Activated CD4-positive, CD25-positive, alpha-beta regulatory T cell treated with anti-CD3 and anti-CD28 coated beads, Interleukin-2, amount 50 U/mL, for 24 hours (primary cell): ENCODE results near the gene FMNL2.

ENCODE experiments used
- ATAC-seq, 2 donors: fragments of 150-1000 bp; cut with Tn5 transposase; one replicate each; pipeline ENCODE4 v1.10.0; 2021; ENCODE audit warnings: mild to moderate bottlenecking in 1 of 2, moderate library complexity in 1 of 2

FMNL2 gene

GRCh38 chr2:152588998-152589397 is 254.0 kb downstream of the FMNL2 start:
- ATAC-seq: no peak

DNA sequence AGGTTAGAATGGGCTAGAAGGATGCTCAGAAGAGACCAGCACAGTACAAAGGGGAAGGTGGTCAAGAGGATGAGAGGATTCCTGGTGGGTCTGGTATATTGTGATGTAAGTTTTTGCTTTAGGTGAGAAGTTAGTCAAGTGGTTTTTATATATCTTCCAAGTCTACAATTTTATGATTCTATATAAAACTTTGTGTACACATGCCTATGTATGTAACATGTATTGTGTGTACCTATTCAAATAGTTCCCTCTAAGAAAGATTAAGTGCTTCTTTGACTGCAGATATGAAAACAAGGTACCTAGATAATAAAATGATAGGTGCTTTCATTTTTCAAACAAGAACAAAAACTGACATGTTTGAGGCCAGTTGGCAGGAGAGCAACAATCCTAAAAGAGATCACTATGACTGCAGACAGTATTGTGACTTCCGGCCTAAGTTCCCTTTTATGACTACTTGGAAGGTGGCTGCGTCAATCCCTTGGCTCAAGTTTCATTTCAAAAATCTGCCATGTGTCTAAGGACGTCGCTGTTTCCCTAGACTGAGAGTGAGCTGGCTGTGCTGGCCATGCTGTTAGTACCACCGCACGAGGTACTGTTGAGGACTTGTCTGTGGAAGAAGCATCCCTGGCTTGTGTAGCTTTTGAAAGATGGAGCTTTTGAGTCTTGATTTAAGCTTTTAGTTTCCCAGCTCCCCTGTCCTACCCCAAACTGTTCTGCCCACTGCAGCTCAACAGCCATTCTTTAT is 259.2 kb downstream of the FMNL2 start:
- ATAC-seq: peak; percentile 51 to 57

- ATAC-seq: no peak
These were observed 259.8 kb downstream of the FMNL2 start for GRCh38 chr2:152594792-152595191.

DNA sequence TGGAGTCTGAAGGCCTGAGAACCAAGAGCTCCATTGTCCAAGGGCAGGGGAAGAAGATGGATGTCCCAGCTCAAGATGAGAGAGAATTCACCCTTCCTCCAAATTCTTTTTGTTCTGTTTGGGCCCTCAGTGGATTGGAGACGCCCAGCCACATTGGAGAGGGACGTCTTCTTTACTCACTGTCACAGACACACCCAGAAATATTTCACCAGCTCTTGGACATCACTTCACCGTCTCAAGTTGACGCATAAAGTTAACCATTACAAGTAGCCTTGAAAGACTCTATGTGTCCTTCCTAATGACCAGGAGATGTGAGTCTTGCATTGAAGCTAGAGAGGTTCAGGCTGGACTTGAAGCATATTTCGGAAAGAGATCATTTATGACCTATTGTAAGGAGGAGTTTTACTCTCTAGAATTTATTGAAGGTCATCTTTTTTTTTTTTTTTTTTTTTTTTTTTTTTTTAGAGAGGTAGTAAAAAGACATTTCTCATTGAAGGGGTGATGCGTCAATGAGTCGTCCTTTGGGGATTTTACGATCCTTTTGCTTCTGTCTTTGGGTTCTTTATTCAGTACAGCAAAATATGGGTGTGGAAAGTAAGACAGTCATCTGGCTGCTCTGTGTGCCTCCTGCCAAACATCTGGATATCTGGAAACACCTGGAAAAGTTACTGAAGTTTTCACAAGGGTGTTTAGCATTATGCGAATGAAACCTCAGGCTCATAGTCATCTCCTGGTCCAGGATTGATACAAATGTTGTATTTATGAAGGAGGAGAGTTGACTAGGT is 264.2 kb downstream of the FMNL2 start:
- ATAC-seq: no peak

DNA sequence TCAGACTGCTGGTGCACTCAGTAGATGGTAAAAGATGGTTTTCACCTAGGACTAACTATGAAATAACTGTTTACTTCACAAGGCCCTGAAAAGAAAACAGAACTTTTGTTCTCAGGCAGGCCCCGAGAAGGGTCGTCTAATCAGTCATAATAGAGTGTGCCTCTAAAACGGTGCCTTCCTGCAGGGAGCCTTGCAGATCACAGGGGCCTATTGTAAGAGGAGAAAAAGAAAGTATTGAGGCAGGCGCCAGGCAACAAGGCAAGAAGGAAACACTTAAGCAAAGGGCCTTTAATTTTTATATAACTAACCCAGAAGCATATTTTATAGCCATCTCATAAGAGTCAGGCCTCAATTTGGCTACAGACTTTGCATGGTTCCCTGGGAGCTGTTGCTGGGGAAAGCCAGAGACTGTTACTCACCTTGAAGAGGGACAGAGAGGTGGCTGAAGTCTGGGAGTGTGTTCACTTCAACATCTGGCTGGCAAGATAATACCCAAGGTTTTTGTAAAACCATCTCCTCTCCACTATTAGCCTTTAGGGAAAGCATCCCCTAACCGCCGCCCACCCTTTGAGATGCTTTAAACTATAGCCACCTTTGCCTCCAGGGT is 265.2 kb downstream of the FMNL2 start:
- ATAC-seq: no peak

DNA sequence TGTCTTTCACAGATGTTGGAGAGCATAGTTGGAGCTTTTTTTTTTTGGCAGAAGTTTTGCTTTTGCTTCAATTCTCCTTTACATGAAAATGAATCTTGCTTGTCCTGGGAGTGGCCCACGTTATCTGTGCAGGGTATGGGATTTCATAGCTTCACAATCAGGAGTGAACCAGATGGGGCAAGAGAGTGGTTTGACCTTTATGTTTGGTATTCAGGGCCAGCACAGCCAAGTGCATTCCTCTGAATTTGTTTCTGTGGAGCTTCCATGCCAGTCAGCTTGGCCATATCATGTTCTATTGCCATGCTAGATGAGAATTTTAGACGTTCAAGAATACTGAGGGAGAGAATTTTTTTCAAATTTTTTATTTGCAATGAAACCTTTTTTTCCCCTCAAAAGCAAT is 265.7 kb downstream of the FMNL2 start:
- ATAC-seq: no peak

DNA sequence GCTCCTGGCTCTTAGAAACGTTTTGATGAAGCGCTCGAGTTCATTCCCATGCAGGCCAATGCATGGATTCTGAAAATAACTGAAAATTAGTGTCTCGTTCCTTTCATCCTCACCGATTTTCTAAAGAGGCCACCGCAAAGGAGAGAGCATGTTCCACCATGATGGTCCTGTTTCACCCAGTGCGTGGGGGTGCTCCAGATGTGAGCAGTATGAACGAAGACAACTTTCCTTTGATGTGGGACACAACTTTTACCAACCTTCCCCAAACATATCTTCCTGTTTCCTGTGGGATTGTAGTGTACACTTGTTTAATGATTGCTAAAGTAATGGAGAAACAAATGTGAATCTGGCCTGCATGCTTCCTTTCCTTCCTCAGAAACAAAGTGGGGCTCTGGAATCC is 267.8 kb downstream of the FMNL2 start:
- no peak for ATAC-seq

- ATAC-seq: no peak
These were observed 268.2 kb downstream of the FMNL2 start for GRCh38 chr2:152603166-152603565.

DNA sequence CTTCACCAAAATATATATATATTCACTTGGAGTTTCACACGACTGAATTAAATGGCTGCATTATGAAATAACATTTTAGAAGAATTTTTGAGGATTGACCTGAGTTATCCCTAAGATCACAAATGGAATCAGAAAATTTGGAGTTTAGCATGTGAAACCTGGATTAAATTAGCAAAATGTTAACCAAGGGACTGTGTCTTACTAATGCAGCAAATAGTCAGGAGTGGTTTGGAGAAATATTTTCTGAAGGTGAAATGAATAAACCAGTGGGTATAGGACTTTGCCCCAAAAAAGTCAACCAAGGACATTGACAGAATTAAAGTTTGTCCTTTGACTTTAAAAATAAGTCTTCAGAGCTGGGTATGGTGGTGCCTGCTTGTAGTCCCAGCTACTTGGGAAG is 271.1 kb downstream of the FMNL2 start:
- ATAC-seq: no peak

GRCh38 chr2:152606941-152607340 is 272.0 kb downstream of the FMNL2 start:
- ATAC-seq: no peak

- ATAC-seq: no peak
These were observed 272.9 kb downstream of the FMNL2 start for GRCh38 chr2:152607793-152608300.

DNA sequence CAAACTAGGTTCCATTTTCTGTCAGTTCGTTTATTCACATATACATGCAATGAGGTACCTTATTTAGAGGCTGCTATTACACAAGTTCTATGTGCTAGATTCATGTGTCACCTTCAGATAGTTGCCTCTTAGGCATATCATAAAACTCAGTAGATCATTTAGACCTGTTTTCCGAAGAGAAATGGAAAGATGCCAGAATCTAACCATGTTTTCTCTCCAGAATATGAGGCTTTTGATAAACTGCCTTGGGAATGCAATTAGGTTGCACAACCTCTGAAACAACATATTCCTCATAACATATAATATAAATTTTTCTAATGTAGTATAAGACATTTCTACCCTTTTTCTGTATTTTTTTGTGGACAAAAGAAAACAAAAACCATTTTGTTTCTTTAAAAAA is 274.2 kb downstream of the FMNL2 start:
- ATAC-seq: no peak

- no peak for ATAC-seq
These were observed 274.7 kb downstream of the FMNL2 start for GRCh38 chr2:152609699-152610098.

- ATAC-seq: peak in 1 of 2 donors; percentile 9
These were observed 276.7 kb downstream of the FMNL2 start for GRCh38 chr2:152611458-152612231.

DNA sequence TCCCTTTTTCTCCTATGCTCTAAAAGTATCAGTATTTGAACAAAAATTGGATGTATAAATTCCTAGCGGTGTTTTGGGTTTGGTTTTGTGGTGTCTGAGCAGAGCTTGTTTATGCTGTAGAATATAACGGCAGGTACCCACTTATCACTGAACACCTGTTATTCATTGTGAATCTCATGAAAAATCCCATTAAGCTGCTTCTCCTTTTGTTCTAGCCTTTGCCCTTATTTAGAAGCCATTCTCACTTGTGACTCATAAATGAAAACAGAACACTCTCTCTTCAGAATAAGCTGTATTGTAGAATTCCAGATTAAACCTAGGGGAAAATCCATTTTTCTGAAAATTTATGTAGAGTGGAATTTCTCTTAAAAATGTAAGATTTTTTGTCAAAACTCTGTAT is 278.3 kb downstream of the FMNL2 start:
- ATAC-seq: peak in 1 of 2 donors; percentile 17

DNA sequence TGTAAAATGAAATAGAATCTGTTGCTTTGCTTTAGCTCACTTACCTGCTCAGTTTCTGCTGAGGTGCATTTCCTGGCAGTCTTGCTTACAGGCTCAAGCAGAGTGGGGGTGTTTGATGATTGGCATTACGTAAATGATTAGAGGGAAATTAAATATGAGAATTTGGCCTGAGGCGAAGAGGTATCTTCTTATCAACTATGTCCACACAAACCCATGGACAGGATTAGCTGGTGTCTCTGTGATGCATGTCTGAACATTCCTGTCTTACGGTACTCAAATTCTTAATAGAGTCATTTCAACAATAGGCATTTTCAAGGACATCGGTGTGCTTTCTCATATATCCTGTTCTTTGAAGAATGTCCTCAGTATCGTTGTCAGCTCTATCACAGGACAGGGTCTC is 280.2 kb downstream of the FMNL2 start:
- ATAC-seq: no peak

DNA sequence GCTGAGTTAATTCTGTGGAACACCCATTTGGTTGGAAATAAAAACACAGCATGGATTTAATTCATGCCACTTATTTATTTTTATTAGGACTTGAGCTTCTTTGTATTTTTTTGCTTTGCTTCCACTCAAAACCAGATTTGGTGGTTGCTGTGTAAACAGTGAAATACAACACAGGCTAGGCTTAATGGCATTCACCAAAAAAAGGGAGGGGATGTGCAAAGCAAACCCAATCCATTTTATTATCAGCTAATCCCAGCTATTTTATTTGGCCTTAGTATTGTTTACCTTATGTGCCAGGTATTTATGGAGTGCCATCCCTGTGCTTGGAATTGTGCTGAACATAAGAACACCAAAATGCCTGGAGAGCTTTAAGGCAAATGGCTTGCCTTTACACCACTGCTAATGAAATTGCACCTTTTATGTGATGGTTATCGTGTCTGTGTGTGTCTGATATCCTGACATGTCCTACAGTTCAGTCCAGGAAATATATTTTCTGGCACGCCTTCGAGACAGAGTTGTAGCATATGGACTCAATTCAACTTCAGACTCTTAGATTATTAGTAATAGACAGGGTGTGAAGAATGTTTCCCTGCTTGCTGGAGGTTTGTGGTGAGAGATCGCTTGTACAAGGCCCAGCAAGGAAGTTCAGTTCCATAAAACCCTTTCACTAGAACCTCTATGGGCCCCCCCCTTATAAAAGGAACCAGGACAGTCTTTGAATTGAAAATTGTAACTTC is 282.6 kb downstream of the FMNL2 start:
- ATAC-seq: no peak

- ATAC-seq: no peak
These were observed 283.2 kb downstream of the FMNL2 start for GRCh38 chr2:152618193-152618564.

GRCh38 chr2:152620208-152620607 is 285.2 kb downstream of the FMNL2 start:
- no peak for ATAC-seq

DNA sequence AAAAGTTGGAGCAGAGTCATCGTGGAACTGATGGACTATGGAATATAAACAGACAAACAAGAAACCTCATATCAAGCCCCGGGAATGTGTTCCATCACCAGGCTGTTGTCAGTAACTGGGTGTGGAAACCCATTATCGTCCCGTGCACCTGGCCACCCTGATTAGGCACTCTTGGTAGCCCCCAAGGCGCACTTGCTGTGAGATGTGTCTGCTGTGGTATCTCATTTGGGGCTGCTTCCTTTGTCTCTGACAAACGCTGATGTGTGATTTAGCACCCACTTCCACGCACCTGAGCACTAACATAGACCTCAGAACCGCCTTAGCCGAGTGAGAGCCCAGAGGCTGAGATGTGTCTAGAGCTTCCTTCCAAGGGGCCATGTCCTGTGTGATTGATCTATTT is 286.0 kb downstream of the FMNL2 start:
- ATAC-seq: no peak

DNA sequence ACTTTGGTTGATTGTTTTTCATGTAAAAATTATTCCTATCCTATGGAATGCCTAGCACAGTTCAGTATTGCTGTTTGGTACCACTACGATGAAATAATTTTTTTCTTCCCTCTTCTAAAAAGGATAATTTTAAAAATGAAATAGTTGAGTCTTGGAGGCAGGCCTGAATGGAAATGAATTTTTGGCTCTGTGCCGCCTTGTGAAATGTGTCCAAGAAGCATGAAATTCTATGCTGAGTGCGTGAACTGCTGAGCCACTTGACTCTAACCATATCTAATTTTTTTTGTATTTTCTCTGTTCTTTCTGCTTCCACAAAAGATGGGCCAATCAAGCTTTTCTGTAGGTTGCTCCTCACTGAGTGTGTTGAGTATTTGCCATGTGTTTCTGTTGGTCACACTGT is 287.2 kb downstream of the FMNL2 start:
- no peak for ATAC-seq

DNA sequence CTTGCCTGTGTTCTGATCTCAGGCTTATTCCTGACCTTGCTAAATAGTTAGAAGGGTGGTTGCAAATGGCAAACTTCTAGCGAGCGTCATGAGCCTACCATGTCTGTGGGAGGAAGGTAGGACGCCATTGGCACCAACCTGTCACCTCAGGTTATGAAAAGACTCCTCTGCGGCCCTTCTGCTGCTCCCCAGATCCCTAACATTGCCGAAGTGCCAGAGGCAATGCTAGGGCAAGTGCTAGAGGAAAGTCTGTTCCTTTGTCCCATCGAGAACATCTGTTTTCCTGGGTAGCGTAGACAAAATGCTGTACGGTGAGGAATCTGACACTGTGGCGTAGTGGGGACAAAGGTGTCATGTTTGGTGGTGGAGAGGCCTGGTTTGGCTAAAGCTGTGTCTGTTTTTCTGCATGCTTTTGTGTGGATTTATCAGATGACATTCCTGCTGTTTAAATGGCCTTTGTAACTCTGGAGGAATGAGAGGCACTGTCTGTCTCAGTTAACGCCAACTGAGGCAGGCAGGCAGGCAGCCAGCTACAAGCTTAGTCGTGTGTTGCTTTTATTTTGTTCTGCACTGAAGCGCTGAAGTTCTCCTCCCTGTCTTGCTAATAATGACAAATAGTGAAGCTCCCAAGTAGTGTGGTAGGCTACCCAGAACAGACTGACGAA is 288.2 kb downstream of the FMNL2 start:
- ATAC-seq: no peak
